Mucosa of descending colon (tissue), 3 donors: ENCODE measurements around the gene ACOT11. TPM values are rescaled to one million over a fixed set of nuclear protein-coding genes. Genes with fewer than 3 reads are reported as not detected.
A peak's percentile ranks its signal among the peaks of the same experiment; 100 is the strongest.

ENCODE experiments used
- ATAC-seq: fragments of 200-7000 bp; cut with Tn5 transposase; one replicate; pipeline ENCODE4 v1.9.1; 2020; ENCODE audit warnings: mild to moderate bottlenecking, moderate library complexity
- DNase-seq, 3 donors: peaks; one replicate each; pipeline ENCODE4 v3.0.0-alpha.2; 2020
- H3K36me3 ChIP-seq: fragments of 200-600 bp; one replicate; pipeline ENCODE4 v1.8.0; 2021; ENCODE audit warnings: low read depth, mild to moderate bottlenecking
- H3K4me1 ChIP-seq: fragments of 200-600 bp; one replicate; pipeline ENCODE4 v1.8.0; 2021; ENCODE audit warnings: low read depth, mild to moderate bottlenecking
- H3K4me3 ChIP-seq: fragments of 200-600 bp; one replicate; pipeline ENCODE4 v1.8.0; 2021; ENCODE audit warnings: mild to moderate bottlenecking
- H3K9me3 ChIP-seq: fragments of 200-600 bp; one replicate; pipeline ENCODE4 v1.8.0; 2021; ENCODE audit warnings: mild to moderate bottlenecking
- CTCF ChIP-seq: fragments of 200-600 bp; IDR thresholded peaks from one replicate; pipeline ENCODE4 v1.8.0; 2022; ENCODE audit warnings: antibody characterized with exemption, mild to moderate bottlenecking
- intact Hi-C, 2 donors: fragments of 100-400 bp; cut with DNase I in 1 of 2; cut with micrococcal nuclease in 1 of 2; formaldehyde crosslinking; loops; one replicate each; pipeline versions ENCODE4 v1.11.0 to v1.11.1; 2022; cut with DNase I, micrococcal nuclease
- total RNA-seq, 3 donors: library from RNA; stranded (reverse); fragmentation: NEBNext Ultra II Directional in 2 of 3; extraction: Animal tissue kit (Norgen Biotek cat#: 25700) in 2 of 3; gene quantifications; one replicate each; pipeline versions ENCODE4 v1.2.1 to v1.2.4, GENCODE V29; 2021 to 2023
- donor health status: DM: no; HTN: no; CAD: no; lungs with moderate emphysema.
- donor health status: DM: no; HTN: no; CAD: no.
- donor health status: DM: no; HTN: yes; CAD: no.

Gene ACOT11
- total RNA-seq, 3 donors from 2014 or later = 54.7 to 122 (median 62.2) TPM

- intact Hi-C loops = no loop called here
- ATAC-seq (peak; percentile 85), DNase-seq (peak; percentile 69 to 85 (median 71))
- no peak overlapping the region for H3K4me3 ChIP-seq
- no peaks in the 10 kb centered on the region for H3K4me1 ChIP-seq
- no peak for TF ChIP-seq CTCF
- no peaks in the 10 kb centered on the region for H3K36me3 ChIP-seq
- H3K9me3 ChIP-seq = no peaks in the 10 kb centered on the region
Observed at GRCh38 chr1:54606096-54606989, 58.3 kb downstream of the ACOT11 start.

GRCh38 chr1:54606990-54607325 is 58.9 kb downstream of the ACOT11 start:
- DNase-seq = peak in 2 of 3 donors; percentile 33 to 46
- Histone ChIP-seq H3K4me1 (no peaks in the 10 kb centered on the region), H3K4me3 (no peak overlapping the region), H3K9me3 (no peaks in the 10 kb centered on the region), H3K36me3 (no peaks in the 10 kb centered on the region)
- no peak for TF ChIP-seq CTCF
- no peak for ATAC-seq
- intact Hi-C loops = no loop called here

- no peaks in the 10 kb centered on the region for H3K36me3 ChIP-seq
- no peaks in the 10 kb centered on the region for H3K9me3 ChIP-seq
- TF ChIP-seq CTCF = no peak
- peak in 2 of 3 donors; percentile 26 to 34 for DNase-seq
- H3K4me1 ChIP-seq = no peaks in the 10 kb centered on the region
- no peak overlapping the region for H3K4me3 ChIP-seq
- no peak for ATAC-seq
- intact Hi-C loops = no loop called here
Observed at GRCh38 chr1:54607821-54608565, 60.0 kb downstream of the ACOT11 start.

GRCh38 chr1:54608566-54609230 is 60.7 kb downstream of the ACOT11 start:
- intact Hi-C loops = no loop called here
- no peaks in the 10 kb centered on the region for H3K36me3 ChIP-seq
- H3K9me3 ChIP-seq = no peaks in the 10 kb centered on the region
- ATAC-seq = no peak
- TF ChIP-seq CTCF = no peak
- no peak overlapping the region for H3K4me3 ChIP-seq
- no peaks in the 10 kb centered on the region for H3K4me1 ChIP-seq
- peak in 1 of 3 donors; percentile 16 for DNase-seq

GRCh38 chr1:54609301-54609921 is 61.4 kb downstream of the ACOT11 start:
- DNase-seq = peak in 1 of 3 donors; percentile 23
- ATAC-seq = no peak
- TF ChIP-seq CTCF = no peak
- intact Hi-C loops = no loop called here
- Histone ChIP-seq H3K4me1 (no peaks in the 10 kb centered on the region), H3K36me3 (no peaks in the 10 kb centered on the region), H3K9me3 (no peaks in the 10 kb centered on the region), H3K4me3 (no peak overlapping the region)
